Measurements from ENCODE around the gene BCL2L12.
A peak's percentile ranks its signal among the peaks of the same experiment; 100 is the strongest.

GRCh38 chr19:49677901-49678674 is 12.4 kb downstream of the BCL2L12 start:
- TF ChIP-seq, protein P1, sequence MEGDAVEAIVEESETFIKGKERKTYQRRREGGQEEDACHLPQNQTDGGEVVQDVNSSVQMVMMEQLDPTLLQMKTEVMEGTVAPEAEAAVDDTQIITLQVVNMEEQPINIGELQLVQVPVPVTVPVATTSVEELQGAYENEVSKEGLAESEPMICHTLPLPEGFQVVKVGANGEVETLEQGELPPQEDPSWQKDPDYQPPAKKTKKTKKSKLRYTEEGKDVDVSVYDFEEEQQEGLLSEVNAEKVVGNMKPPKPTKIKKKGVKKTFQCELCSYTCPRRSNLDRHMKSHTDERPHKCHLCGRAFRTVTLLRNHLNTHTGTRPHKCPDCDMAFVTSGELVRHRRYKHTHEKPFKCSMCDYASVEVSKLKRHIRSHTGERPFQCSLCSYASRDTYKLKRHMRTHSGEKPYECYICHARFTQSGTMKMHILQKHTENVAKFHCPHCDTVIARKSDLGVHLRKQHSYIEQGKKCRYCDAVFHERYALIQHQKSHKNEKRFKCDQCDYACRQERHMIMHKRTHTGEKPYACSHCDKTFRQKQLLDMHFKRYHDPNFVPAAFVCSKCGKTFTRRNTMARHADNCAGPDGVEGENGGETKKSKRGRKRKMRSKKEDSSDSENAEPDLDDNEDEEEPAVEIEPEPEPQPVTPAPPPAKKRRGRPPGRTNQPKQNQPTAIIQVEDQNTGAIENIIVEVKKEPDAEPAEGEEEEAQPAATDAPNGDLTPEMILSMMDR (IDR thresholded peaks at IDR 0.05): peak; percentile 51
- no peak for TF ChIP-seq ZFX (IDR thresholded peaks at IDR 0.05; ENCODE audit: borderline replicate concordance)
